Stimulated activated CD4-positive, alpha-beta T cell treated with anti-CD3 and anti-CD28 coated beads, Interleukin-15, amount 100 ng/mL, for 24 hours (primary cell): ENCODE measurements around the gene DUSP12.
"Not testable (repeated sequence)": the region's sequence is repeated elsewhere in the genome, so short reads cannot be mapped to it uniquely, and the experiment has no call there.

Experiments used
- DNase-seq: peaks from one replicate; pipeline ENCODE4 v3.0.0-alpha.2; 2020

Gene DUSP12

GRCh38 chr1:161749509-161750407, at the start of gene DUSP12:
Gene DUSP12, plus strand, starts transcription at chr1:161749786. Its CDS starts 16 bp downstream, at chr1:161749802.
- peak; percentile 92 for DNase-seq

- no peak for DNase-seq
Observed at GRCh38 chr1:161702250-161702649, 47.3 kb upstream of the DUSP12 start.

GRCh38 chr1:161705537-161705936, 44.0 kb upstream of the DUSP12 start:
- DNase-seq = no peak

GRCh38 chr1:161706113-161706481, 43.5 kb upstream of the DUSP12 start:
- DNase-seq = no peak

GRCh38 chr1:161706482-161707347, 42.9 kb upstream of the DUSP12 start, which contains the start of gene FCRLA:
Gene FCRLA, plus strand, starts transcription at chr1:161707229. Its CDS starts 36 bp downstream, at chr1:161707265.
- DNase-seq = no peak

GRCh38 chr1:161707503-161707902, 42.1 kb upstream of the DUSP12 start:
- no peak for DNase-seq

- no peak for DNase-seq
Observed at GRCh38 chr1:161709373-161709772, 40.2 kb upstream of the DUSP12 start.

- DNase-seq = no peak
Observed at GRCh38 chr1:161710560-161710959, 39.0 kb upstream of the DUSP12 start.

GRCh38 chr1:161718559-161719324, 30.8 kb upstream of the DUSP12 start:
- DNase-seq = no peak

GRCh38 chr1:161719325-161719611, 30.3 kb upstream of the DUSP12 start:
- no peak for DNase-seq

- DNase-seq = no peak
Observed at GRCh38 chr1:161720422-161720821, 29.2 kb upstream of the DUSP12 start.

- DNase-seq = no peak
Observed at GRCh38 chr1:161720956-161721737, 28.4 kb upstream of the DUSP12 start, which contains the start of gene FCRLB. Gene FCRLB, plus strand, starts transcription at chr1:161721544. Its CDS starts 1,129 bp downstream, at chr1:161722673.

- DNase-seq = peak; percentile 20
Observed at GRCh38 chr1:161721738-161722343, 27.7 kb upstream of the DUSP12 start.

GRCh38 chr1:161722406-161722805, 27.2 kb upstream of the DUSP12 start:
- no peak for DNase-seq

- no peak for DNase-seq
Observed at GRCh38 chr1:161723459-161724141, 26.0 kb upstream of the DUSP12 start.

- DNase-seq = not testable (repeated sequence)
Observed at GRCh38 chr1:161725258-161725907, 24.2 kb upstream of the DUSP12 start.

GRCh38 chr1:161725908-161726472, 23.6 kb upstream of the DUSP12 start:
- peak; percentile 44 for DNase-seq

- peak; percentile 75 for DNase-seq
Observed at GRCh38 chr1:161726473-161727255, 22.9 kb upstream of the DUSP12 start.

GRCh38 chr1:161727256-161727924, 22.2 kb upstream of the DUSP12 start:
- peak; percentile 38 for DNase-seq
